GM21381 (cell line): Measurements from ENCODE around the gene AMIGO1.

Experiments
- ATAC-seq: cut with Tn5 transposase; IDR thresholded peaks from one replicate; pipeline ENCODE4 v1.9.1; 2021; ENCODE audit warnings: mild to moderate bottlenecking, moderate library complexity; ENCODE audit not compliant: unreplicated experiment

The AMIGO1 gene

GRCh38 chr1:109503935-109504334 is 5.6 kb downstream of the AMIGO1 start:
- no peak for ATAC-seq

- ATAC-seq = no peak
Measured at GRCh38 chr1:109502364-109502851, 7.1 kb downstream of the AMIGO1 start.

- ATAC-seq = no peak
Measured at GRCh38 chr1:109501644-109502363, 7.7 kb downstream of the AMIGO1 start.

DNA sequence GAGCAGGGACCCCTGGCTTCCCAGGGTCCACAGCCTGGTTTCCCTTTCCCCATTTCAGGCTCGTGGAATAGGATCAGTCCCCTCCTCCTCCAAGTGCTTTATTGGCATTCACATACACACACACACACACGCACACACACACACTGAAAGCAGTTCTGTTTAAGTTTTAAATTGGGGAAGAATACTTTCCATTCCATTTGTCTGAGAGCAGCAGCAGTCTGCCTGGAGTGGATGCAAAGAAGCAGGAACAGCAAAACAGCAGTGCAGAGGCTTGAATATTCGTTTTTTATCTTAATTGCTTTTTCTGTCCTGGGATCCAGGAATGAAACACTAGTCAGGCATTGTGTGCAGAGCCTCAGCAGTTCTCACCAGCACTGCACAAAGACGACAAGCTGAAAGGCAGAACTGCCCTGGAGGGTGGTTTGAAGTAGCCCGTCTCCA is 8.6 kb downstream of the AMIGO1 start:
- no peak for ATAC-seq

DNA sequence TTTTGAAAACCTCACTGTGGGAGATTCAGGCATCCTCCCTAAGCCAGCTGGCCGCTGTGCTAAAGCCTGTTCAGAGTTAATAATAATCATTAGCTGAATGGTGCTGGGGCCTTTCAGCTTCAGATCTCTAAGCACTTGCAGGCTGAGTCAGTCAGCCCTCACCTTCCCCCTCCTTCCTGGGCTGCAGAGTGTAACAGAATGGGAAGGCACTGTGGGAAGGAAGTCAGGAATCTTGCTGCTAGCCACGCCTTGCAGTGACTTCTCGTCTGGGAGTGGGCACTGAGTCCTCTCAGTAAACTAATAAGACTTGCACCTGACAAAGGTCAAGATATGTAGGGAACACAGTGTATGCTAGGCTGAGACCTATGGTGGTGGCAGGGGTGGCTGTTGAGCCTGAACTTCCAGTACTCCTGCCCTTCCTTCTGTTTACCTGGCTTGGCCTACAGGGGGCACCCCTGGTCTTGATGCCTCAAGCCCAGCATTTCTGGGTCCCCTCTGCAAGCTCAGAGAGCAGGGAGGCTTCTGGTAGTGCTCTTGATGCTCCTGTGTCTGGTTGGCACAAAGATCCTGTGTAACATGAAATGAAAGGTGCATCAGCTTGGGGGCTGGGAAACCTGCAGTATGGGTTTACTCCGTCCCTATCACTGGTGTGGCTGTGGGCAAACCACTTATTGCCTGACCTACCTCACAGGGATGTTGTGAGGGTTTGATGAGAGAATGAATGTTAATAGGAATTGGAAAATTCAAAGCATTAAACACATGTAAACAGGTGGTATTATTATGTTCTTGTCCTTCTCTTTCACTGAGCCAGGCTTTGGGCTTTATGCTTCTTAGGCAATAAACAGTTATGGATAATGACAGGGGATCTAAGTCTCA is 9.6 kb downstream of the AMIGO1 start:
- no peak for ATAC-seq

DNA sequence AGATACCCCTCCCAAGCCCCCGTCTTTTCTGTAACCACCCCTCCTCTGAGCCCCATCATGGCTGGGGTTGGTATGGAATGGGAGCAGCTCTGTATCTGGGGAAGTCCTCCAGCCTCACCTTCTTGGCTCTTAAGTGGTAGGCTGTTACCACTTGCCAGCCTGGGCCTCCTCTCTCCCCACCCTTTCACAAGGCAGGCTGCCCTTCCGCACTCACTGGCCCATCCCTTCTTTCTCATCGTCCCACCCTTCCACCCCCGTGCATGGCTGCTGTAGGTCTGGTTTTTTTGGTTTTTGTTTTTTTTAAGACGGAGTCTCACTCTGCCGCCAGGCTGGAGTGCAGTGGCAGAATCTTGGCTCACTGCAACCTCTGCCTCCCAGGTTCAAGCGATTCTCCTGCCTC is 10.4 kb downstream of the AMIGO1 start:
- no peak for ATAC-seq

- ATAC-seq = no peak
Measured at GRCh38 chr1:109498161-109498801, 11.2 kb downstream of the AMIGO1 start.

GRCh38 chr1:109497449-109498160 is 11.9 kb downstream of the AMIGO1 start:
- no peak for ATAC-seq

DNA sequence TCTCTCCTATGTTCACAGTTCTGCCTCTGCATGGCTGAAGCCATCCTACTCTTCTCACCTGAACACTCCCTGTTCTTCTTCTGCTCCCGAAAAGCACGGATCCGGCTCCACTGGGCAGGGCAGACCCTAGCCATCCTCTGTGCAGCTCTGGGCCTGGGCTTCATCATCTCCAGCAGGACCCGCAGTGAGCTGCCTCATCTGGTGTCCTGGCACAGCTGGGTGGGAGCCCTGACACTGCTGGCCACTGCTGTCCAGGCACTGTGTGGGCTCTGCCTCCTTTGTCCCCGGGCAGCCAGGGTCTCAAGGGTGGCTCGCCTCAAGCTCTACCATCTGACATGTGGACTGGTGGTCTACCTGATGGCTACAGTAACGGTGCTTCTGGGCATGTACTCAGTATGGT is 13.8 kb downstream of the AMIGO1 start:
- ATAC-seq = no peak

GRCh38 chr1:109493805-109494539 is 15.6 kb downstream of the AMIGO1 start, which contains the start of gene CYB561D1:
Gene CYB561D1, plus strand, starts transcription at chr1:109494094. Its CDS starts 46 bp downstream, at chr1:109494140.
- ATAC-seq = peak; percentile 88

DNA sequence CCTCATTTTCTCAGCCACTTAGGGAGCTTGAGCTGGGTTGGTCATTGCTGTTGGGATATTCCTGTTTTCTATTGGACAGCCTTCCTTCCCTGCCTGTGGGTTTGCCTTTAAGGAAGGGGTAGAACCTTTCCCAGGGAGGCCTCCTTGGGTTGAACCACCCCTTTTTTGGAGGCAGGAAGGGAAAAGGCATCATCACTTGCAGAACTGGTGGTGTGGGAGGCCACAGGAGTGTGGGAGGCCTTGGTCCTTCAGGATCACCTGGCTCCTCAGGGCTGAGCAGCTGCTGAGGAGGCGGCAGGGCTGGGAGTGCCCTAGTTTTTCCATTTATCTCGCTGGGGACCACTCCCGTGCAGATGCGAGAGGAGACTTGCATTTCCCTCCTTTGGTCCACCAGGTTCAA is 16.3 kb downstream of the AMIGO1 start:
- ATAC-seq = no peak

DNA sequence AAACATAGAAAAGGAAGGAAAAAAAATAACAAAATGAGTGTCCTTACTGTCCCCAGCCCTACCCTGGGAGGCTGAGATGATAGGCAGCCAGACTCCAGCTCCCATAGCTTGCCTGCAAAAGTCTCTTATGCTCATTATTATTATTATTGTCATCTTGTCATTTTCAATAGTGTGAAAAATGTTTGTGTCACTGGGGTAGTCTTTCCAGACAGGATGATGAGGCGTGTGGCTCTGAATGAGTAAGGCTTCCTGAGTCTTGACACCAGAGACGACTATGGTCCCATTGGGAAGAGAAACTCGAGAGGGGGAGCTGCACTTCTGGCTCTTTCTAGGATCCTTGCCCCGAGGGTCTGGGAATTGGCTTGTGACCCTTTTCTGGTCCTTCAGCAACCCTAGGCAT is 16.7 kb downstream of the AMIGO1 start:
- no peak for ATAC-seq

DNA sequence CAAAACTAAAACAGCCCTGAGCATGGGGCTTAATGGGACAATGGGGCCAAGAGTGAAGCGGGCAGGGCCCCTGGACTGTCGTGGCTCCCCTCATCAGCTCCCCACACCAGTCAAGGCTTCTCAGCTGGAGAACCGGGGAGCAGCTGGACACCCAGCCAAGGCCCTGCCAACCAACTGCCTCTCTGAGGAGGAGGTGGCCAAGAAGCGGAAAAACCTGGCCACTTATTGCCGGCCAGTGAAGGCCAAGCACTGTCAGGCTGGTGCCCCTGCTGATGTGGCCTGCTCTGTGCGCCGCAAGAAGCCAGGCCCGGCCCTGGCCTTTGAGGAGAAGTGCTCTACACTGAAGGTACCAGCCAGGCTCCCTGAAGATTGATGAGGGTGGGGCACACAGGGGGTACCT is 18.2 kb downstream of the AMIGO1 start:
- ATAC-seq = no peak

- no peak for ATAC-seq
Measured at GRCh38 chr1:109490934-109491302, 18.6 kb downstream of the AMIGO1 start.

DNA sequence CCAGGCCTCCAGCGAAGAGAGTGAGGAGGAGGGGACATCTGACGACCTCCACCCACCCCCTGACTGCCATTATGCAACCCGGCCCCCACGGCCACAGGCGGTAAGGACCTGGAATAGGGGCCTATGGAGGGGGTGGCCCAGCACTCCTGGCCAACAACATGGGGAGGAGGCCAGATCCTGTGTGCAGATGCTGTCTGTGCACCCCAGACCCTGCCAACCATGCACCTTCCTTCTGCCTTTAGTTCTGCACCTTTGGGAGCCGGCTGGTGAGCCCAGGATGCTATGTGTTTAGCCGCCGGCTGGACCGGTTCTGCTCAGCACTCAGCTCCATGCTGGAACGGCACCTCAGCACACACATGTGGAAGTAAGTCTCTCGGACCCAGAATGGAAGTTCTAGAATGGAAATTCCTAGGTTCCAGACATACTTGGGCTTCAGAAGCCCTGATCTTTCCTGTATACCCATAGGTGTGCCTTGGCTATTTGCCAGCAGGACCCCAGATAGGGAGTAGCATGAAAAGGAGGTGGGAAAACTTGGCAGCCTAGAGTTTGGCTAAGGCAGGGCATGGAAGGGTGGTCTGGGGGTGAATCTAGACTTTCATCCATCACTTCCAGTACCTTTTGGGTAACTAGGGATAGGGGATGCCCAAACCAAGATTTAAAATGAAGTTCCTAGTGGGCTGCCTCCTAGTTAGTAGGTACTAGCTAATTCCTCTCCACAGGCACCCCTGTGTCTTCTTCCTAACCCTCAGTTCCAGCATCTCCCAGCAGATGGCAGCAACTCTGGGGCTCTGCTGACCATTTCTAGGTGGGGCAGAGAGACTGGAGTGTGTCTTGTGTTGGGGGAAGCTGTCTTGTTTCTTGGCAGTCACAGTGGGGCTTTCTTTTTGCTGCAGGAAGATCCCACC is 19.2 kb downstream of the AMIGO1 start:
- ATAC-seq = no peak

DNA sequence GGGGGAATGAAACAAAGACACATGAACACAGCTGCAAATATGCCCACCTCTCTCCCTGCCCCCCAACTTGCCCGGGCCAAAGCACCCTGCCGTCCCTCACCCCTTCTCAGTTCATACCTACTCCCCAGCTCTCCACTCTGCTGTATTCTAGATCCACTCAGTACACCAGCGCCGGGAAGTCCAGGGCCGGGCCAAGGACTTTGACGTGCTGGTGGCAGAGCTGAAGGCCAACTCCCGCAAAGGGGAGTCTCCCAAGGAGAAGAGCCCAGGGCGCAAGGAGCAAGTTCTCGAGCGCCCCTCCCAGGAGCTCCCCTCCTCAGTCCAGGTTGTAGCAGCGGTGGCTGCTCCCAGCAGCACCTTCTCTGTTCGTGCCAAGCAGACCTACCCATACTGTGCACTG is 20.8 kb downstream of the AMIGO1 start:
- ATAC-seq = no peak

- no peak for ATAC-seq
Measured at GRCh38 chr1:109488201-109488600, 21.3 kb downstream of the AMIGO1 start.

DNA sequence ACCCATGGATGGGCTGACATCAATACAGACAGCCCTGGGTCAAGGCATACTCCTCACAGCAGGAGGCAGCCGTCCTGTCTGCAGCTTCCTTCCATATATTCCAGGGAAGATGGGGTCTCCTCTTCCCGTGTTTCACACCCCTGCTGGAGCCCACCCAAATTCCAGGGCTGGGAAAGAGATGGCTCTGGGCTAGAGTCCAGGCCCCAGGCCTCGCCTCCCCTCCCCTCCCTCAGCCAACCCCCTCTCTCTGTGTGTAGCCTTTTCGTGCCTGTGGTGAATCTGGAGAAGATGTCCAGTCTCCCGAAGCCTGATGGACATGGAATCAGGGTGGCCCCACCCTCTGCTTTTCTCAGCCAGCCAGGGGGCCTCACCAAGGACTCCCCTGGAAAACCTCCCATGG is 22.3 kb downstream of the AMIGO1 start:
- ATAC-seq = no peak

GRCh38 chr1:109485001-109485400 is 24.5 kb downstream of the AMIGO1 start:
- no peak for ATAC-seq
